Posterior vena cava (tissue), 2 donors: ENCODE data around the gene LAMC1. TPM values are rescaled to one million over a fixed set of nuclear protein-coding genes. Genes with fewer than 3 reads are reported as not detected.

Experiments used
- DNase-seq: peaks from one replicate; pipeline ENCODE4 v3.0.0-alpha.2; 2020; ENCODE audit warnings: low spot score
- intact Hi-C, 2 donors: fragments of 100-400 bp; cut with DNase I; formaldehyde crosslinking; loops; one replicate each; pipeline versions ENCODE4 v1.14.1 to v1.14.2; 2022 to 2023
- total RNA-seq, 2 donors: library from RNA; stranded (reverse); fragmentation: NEBNext Ultra II Directional; extraction: Animal tissue kit (Norgen Biotek cat#: 25700); gene quantifications; one replicate each; pipeline ENCODE4 v1.2.1, GENCODE V29; 2021
- donor health status: DM: yes; HTN: yes; CAD: no.
- donor health status: DM: yes; HTN: yes; CAD: no.

Gene LAMC1
- total RNA-seq, 2 donors from 2014 or later = 230 to 254 TPM

DNA sequence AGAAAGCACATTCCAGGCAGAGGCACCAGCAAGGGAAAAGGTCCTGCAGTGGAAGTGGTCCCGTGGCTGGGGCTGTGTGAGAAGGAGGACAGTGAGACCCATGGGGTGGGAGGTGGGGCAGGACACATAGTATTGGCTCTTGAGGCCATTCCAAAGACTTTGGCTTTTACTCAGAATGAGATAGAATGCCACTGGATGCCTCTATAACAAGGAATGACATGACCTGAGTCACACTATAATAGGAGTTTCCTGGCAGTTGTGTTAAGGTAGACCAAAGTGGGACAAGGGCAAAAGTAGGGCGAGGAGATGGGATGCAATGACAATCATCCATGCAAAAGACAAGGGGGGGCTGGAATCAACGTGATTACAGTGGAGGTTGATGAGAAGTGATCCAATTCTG is 138.2 kb downstream of the LAMC1 start:
- intact Hi-C loops = no loop called here

DNA sequence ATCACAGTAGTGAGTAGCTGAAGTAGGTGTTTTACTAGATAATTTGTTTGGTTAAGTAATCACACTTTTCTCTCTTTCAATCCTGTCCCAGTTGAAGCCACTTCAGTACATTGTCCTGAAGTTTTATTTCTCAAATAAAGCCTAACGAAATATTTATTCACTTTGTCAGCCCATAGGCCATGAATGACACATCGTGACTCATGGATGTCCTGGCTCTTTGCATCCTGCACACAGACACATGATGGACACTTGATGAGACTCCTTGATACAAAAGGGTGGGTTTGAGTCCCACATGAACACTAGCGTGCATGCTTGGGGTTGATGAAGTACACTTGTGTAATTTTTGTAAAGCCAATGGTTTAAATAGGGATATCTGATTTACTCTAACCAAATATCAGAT is 140.1 kb downstream of the LAMC1 start:
- no peak for DNase-seq
- intact Hi-C loops = no loop called here

More for the DNA sequence above, 138.2 kb downstream of the LAMC1 start:
- no peak for DNase-seq

DNA sequence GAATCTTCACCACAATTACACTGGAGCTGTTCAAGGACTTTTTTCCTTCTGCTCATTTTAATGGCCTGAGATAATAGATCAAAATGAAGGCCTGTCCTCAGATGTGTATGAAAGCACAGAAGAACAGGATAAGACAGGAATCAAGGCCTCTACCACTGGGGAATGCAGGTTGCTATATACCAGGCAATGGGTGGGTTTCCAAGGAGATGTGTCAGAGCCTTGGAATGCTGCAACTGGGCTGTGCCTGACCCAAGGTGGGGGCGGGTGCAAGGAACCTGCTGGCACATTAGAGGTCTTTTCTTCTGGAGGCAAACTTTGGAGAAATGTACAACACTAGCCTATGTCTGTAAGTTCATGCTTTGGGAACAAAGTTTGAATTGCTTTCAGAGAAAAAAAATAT is 141.1 kb downstream of the LAMC1 start:
- no peak for DNase-seq
- intact Hi-C loops = no loop called here

DNA sequence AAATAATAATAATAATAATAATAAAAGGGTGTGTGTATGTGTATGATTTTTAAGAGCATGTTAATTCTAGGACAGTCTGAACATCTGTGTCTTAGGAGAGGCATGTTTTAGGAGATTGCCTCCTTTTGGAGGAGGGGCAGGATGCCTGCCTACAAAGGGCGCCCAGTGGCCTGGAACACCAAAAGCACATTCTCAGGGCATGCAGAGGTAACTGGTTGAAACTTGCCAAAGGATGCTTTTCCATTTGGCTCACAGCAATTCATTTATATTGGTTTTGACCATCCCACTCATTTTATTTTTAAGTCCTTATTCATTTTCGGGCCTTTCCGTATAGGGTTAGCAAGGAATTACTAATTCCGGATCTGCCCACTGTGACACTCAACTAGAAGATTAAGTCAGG is 141.7 kb downstream of the LAMC1 start:
- DNase-seq = no peak
- intact Hi-C loops = no loop called here

DNA sequence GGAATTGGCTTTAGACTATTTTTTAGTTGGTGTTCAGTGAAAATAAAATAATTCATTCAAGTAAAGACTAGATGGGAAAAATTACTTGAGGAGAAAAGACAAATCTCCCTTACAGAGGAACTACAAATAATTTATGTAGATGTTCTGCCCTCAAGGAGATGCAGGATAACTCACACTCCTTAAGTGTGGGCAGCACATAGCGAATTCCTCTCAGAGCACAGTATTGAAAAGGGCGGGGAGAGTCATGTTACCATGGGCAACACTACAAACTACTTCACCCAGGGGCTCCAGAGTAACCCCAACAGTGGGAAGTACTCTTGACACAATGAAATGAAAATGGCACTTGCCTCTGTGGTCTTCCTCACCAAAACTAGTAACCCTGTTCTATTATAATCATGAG is 142.2 kb downstream of the LAMC1 start:
- intact Hi-C loops = no loop called here
- DNase-seq = no peak

DNA sequence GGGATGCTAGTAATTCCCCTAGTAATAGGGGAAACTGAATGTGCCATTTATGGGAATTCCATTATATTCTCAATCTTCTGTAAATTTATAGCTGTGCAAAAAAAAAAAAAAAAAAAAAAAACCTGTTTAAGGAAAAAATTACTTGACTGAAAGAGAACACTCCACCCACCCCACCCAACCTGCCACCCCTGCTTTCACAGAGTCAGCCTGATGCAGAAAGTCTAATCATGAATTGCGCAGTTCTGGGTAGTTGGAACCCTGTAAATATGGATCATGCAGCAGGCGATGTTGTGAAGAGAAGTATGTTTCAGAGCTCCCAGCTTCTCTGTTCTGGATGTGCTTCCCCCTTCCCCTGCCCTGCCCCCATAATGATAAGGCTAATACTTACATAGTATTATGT is 143.2 kb downstream of the LAMC1 start:
- DNase-seq = no peak
- intact Hi-C loops = no loop called here

- DNase-seq = no peak
- intact Hi-C loops = no loop called here
These were observed 144.5 kb downstream of the LAMC1 start for GRCh38 chr1:183167676-183168075.

- DNase-seq = no peak
- intact Hi-C loops = no loop called here
These were observed 145.1 kb downstream of the LAMC1 start for GRCh38 chr1:183168308-183168707.

DNA sequence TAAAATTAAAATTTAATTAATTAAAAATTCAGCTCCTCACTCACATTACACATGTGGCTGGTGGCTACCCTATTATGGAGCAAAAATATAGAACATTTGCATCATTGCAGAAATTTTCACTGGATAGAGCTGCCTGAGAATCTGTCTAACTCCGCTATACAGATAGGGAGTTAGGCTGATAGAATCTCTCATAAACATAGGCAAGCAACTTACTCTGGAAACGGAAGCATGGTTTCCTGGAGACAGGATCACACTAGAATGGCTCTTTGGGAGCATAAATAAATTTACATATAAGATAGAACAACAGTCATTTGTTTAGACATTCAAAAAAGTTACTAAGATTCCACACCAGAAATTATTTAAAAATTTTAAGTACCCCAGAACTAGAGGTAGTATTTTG is 150.6 kb downstream of the LAMC1 start:
- intact Hi-C loops = no loop called here

GRCh38 chr1:183175631-183176030 is 152.4 kb downstream of the LAMC1 start:
- intact Hi-C loops = no loop called here
- no peak for DNase-seq

More for the DNA sequence above, 150.6 kb downstream of the LAMC1 start:
- DNase-seq = no peak

- no peak for DNase-seq
- intact Hi-C loops = no loop called here
These were observed 155.3 kb downstream of the LAMC1 start for GRCh38 chr1:183178545-183178944.

GRCh38 chr1:183179033-183179432 is 155.8 kb downstream of the LAMC1 start:
- DNase-seq = no peak
- intact Hi-C loops = loop anchor here in 1 of 2 donors (1.0 kb wide), 1 partner anchor 25 kb away; no protein-coding TSS in a partner anchor

DNA sequence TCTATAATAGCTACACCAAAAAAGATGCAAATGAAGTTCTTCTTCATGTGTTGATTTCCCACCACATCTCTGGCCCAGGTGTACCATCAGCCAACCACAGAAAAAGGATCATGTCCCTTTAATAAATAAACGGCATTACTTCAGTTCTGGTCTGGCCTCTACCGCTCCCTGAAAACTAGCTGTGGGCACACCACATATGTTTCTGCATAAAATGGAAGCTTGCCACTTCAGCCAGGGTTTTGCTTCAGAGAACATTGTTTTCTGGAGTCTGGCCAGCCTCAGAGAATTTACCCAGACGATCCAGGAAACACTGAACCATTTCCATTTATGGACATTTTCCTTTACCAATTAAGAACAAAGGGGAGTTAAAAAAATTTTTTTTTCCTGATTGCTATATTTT is 157.0 kb downstream of the LAMC1 start:
- intact Hi-C loops = no loop called here
- no peak for DNase-seq

- DNase-seq = peak; percentile 86
- intact Hi-C loops = no loop called here
These were observed 157.4 kb downstream of the LAMC1 start for GRCh38 chr1:183180634-183181056.

- intact Hi-C loops = no loop called here
- no peak for DNase-seq
These were observed 162.8 kb downstream of the LAMC1 start, which contains the start of gene LAMC2 for GRCh38 chr1:183185941-183186490. TSS of gene LAMC2 (plus strand) at chr1:183186264. CDS start at chr1:183186353, 89 bp downstream.

GRCh38 chr1:183186841-183187240 is 163.6 kb downstream of the LAMC1 start:
- DNase-seq = no peak
- intact Hi-C loops = no loop called here

GRCh38 chr1:183188240-183188639 is 165.0 kb downstream of the LAMC1 start:
- no peak for DNase-seq
- intact Hi-C loops = no loop called here

DNA sequence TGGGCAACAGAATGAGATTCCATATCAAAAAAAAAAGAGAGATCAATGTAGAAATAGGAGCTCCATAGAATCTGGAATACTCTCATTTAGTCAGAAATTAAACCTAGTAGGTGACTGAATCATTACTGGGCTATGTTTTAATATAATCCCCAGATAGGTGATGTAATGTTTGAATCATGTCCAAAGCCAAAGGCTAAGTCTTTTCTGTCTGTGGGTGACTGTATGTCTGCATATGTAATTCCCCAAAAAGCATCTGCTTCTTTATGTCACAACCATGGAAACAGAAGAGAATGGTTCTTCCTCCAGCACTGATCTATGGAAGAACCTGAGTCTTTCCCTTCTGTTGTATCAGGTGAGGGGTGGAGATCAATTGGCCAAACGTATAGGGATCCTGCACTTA is 168.6 kb downstream of the LAMC1 start:
- no peak for DNase-seq
- intact Hi-C loops = loop anchor here in 1 of 2 donors (2.0 kb wide), 1 partner anchor 75 kb away; no protein-coding TSS in a partner anchor

DNA sequence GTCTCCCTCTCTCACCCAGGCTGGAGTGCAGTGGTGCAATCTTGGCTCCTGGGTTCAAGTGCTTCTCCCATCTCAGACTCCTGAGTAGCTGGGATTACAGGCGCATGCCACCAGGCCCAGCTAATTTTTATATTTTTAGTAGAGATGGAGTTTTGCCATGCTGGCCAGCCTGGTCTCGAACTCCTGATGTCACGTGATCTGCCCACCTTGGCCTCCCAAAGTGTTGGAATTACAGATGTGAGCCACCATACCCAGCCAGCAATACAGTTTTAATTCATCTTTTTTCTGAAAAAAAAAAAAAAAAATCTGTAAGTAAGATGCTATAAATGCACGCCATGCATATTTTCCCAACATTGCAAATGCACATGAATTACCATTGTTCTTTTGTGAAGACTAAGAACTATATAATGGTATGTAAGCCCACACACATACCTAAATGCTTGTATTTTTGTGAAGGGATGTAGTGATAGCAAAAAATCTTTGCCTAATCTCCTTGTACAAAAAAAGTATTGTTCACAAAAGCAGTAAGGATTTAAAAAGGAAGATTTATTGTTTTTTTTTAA is 170.8 kb downstream of the LAMC1 start:
- no peak for DNase-seq
- intact Hi-C loops = loop anchor here in 1 of 2 donors (2.0 kb wide), 1 partner anchor 73 kb away; no protein-coding TSS in a partner anchor

- no peak for DNase-seq
- intact Hi-C loops = no loop called here
These were observed 171.4 kb downstream of the LAMC1 start for GRCh38 chr1:183194527-183195141.

- intact Hi-C loops = no loop called here
- no peak for DNase-seq
These were observed 171.9 kb downstream of the LAMC1 start for GRCh38 chr1:183195142-183195574.
